ENCODE results near the gene GAB1.

GAB1 gene

DNA sequence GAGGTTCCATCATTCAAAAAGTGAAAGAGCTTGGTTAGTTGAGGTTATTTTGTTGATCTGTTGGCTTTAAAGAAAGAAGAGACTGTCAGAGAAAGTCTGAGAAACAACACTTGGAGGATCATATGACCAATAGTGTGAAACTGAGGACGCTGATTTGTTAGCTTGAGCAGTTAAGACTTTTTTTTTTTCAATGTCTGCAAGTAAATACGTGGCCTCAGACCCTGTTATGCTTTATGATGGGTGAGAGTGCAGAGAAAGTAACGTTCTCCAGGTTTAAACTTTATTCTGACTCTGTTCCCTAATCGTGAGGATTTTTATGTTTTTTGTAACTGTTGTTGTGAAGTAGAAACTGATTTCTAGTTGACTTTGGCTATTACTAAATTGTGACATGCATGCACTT, 45.9 kb downstream of the GAB1 start:
- no peak overlapping the region for H2BK12ac ChIP-seq (ENCODE audit: low read length)
- H2BK120ac ChIP-seq (ENCODE audit: insufficient read depth, low read length, poor library complexity), result no peak overlapping the region
- peaks cover 8% of the 10 kb centered on the region for H3K79me2 ChIP-seq (ENCODE audit: control insufficient read depth, insufficient read depth, low read length, poor library complexity)
- H3K4me3 ChIP-seq (ENCODE audit: low read depth, low read length), result no peak overlapping the region
- no peak overlapping the region for H4K12ac ChIP-seq (ENCODE audit: low read depth, low read length)
- no CpG with 5 or more reads among the region's 4 CpGs for WGBS (ENCODE audit: extremely low coverage, insufficient coverage, insufficient read length)
- no peak overlapping the region for H3K18ac ChIP-seq (ENCODE audit: low read length)
- H3K79me1 ChIP-seq (ENCODE audit: low read length), result peaks cover 5% of the 10 kb centered on the region
- no peak overlapping the region for H3K23ac ChIP-seq (ENCODE audit: low read length)
- no peak overlapping the region for H3K4me2 ChIP-seq (ENCODE audit: low read length)
- no peak overlapping the region for H3K9ac ChIP-seq (ENCODE audit: low read length)
- no peak overlapping the region for H3K14ac ChIP-seq (ENCODE audit: low read length)
- peaks cover 14% of the 10 kb centered on the region in 2 experiments for H3K4me1 ChIP-seq (ENCODE audit: control insufficient read depth in 1 of 2, insufficient read depth in 2 of 2, low read length in 2 of 2)
- H3K27me3 ChIP-seq (ENCODE audit: insufficient read depth, low read length), result no peaks in the 10 kb centered on the region
- no peaks in the 10 kb centered on the region for H3K9me3 ChIP-seq (ENCODE audit: insufficient read depth, low read depth, low read length)
- H3K27ac ChIP-seq (ENCODE audit: low read depth, low read length), result no peak overlapping the region
- H2AFZ ChIP-seq (ENCODE audit: insufficient read depth, low read length, poor library complexity), result no peak overlapping the region
- H3K36me3 ChIP-seq (ENCODE audit: control insufficient read depth in 1 of 2, insufficient read depth in 2 of 2, low read length in 2 of 2), result no peaks in the 10 kb centered on the region
- H4K8ac ChIP-seq (ENCODE audit: low read depth, low read length), result no peak overlapping the region
- DNase-seq, result no peak
- H2BK5ac ChIP-seq (ENCODE audit: low read depth, low read length, poor library complexity), result no peak overlapping the region
- H2AK5ac ChIP-seq (ENCODE audit: low read length), result no peak overlapping the region
- no peak overlapping the region for H3K4ac ChIP-seq (ENCODE audit: low read depth, low read length)
- no peak overlapping the region for H4K91ac ChIP-seq (ENCODE audit: low read depth, low read length)

DNA sequence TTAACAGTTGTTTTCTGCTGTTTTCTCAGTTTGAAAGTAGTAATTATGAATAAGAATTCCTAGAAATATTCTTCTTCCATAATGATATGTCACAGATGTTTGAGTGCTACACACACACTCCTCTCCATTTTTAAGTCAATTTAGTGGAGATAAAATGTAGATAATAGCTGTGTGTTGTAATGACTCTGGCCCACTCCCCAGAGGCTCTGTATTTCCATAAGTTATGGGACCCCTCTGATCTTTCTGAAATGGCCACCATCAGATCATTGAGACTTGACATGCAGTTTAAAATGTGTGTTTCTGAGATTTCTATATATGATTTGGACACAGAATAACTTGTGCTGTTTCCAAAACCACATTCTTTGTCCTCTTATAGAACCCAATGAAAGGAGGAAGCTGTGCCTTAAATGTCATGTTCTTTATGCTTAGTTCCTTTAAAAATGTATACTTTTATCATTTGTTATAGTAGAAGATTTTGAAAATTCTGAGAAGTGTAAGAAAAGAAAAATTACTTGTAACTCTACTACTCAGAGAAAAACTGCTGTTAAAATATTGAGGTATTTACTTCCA, 46.4 kb downstream of the GAB1 start:
- no peak overlapping the region for H4K12ac ChIP-seq (ENCODE audit: low read depth, low read length)
- no peak overlapping the region for H3K4ac ChIP-seq (ENCODE audit: low read depth, low read length)
- H4K8ac ChIP-seq (ENCODE audit: low read depth, low read length), result no peak overlapping the region
- no peaks in the 10 kb centered on the region for H3K9me3 ChIP-seq (ENCODE audit: insufficient read depth, low read depth, low read length)
- no peak overlapping the region for H2BK12ac ChIP-seq (ENCODE audit: low read length)
- peaks cover 8% of the 10 kb centered on the region for H3K79me2 ChIP-seq (ENCODE audit: control insufficient read depth, insufficient read depth, low read length, poor library complexity)
- no peak overlapping the region for H2BK5ac ChIP-seq (ENCODE audit: low read depth, low read length, poor library complexity)
- H3K27me3 ChIP-seq (ENCODE audit: insufficient read depth, low read length), result no peaks in the 10 kb centered on the region
- H3K23ac ChIP-seq (ENCODE audit: low read length), result no peak overlapping the region
- no peak overlapping the region for H3K14ac ChIP-seq (ENCODE audit: low read length)
- H3K4me1 ChIP-seq (ENCODE audit: control insufficient read depth in 1 of 2, insufficient read depth in 2 of 2, low read length in 2 of 2), result peaks cover 14 to 15% of the 10 kb centered on the region in 2 experiments
- H2BK120ac ChIP-seq (ENCODE audit: insufficient read depth, low read length, poor library complexity), result no peak overlapping the region
- DNase-seq, result no peak
- H2AFZ ChIP-seq (ENCODE audit: insufficient read depth, low read length, poor library complexity), result no peak overlapping the region
- no peak overlapping the region for H3K18ac ChIP-seq (ENCODE audit: low read length)
- no peak overlapping the region for H4K91ac ChIP-seq (ENCODE audit: low read depth, low read length)
- no peak overlapping the region for H3K4me3 ChIP-seq (ENCODE audit: low read depth, low read length)
- no peaks in the 10 kb centered on the region for H3K36me3 ChIP-seq (ENCODE audit: control insufficient read depth in 1 of 2, insufficient read depth in 2 of 2, low read length in 2 of 2)
- peaks cover 5% of the 10 kb centered on the region for H3K79me1 ChIP-seq (ENCODE audit: low read length)
- no peak overlapping the region for H3K27ac ChIP-seq (ENCODE audit: low read depth, low read length)
- H3K4me2 ChIP-seq (ENCODE audit: low read length), result no peak overlapping the region
- no peak overlapping the region for H3K9ac ChIP-seq (ENCODE audit: low read length)
- H2AK5ac ChIP-seq (ENCODE audit: low read length), result no peak overlapping the region

GRCh38 chr4:143384381-143384994, 47.8 kb downstream of the GAB1 start:
- Histone ChIP-seq H3K9me3 (ENCODE audit: insufficient read depth, low read depth, low read length) (no peaks in the 10 kb centered on the region), H2BK5ac (ENCODE audit: low read depth, low read length, poor library complexity) (no peak overlapping the region), H3K4me1 (ENCODE audit: control insufficient read depth in 1 of 2, insufficient read depth in 2 of 2, low read length in 2 of 2) (peaks cover 10 to 12% of the 10 kb centered on the region in 2 experiments), H3K27me3 (ENCODE audit: insufficient read depth, low read length) (no peaks in the 10 kb centered on the region), H4K91ac (ENCODE audit: low read depth, low read length) (no peak overlapping the region), H3K14ac (ENCODE audit: low read length) (no peak overlapping the region), H3K4me2 (ENCODE audit: low read length) (no peak overlapping the region), H3K9ac (ENCODE audit: low read length) (no peak overlapping the region), H3K23ac (ENCODE audit: low read length) (no peak overlapping the region), H3K4me3 (ENCODE audit: low read depth, low read length) (no peak overlapping the region), H4K12ac (ENCODE audit: low read depth, low read length) (no peak overlapping the region), H4K8ac (ENCODE audit: low read depth, low read length) (no peak overlapping the region), H3K18ac (ENCODE audit: low read length) (peak overlapping the region; percentile 54), H2AK5ac (ENCODE audit: low read length) (no peak overlapping the region), H2BK120ac (ENCODE audit: insufficient read depth, low read length, poor library complexity) (no peak overlapping the region), H2AFZ (ENCODE audit: insufficient read depth, low read length, poor library complexity) (peak overlapping the region; percentile 35), H3K4ac (ENCODE audit: low read depth, low read length) (peak overlapping the region; percentile 43), H3K79me2 (ENCODE audit: control insufficient read depth, insufficient read depth, low read length, poor library complexity) (peaks cover 7% of the 10 kb centered on the region), H3K27ac (ENCODE audit: low read depth, low read length) (no peak overlapping the region), H3K79me1 (ENCODE audit: low read length) (peaks cover 5% of the 10 kb centered on the region), H3K36me3 (ENCODE audit: control insufficient read depth in 1 of 2, insufficient read depth in 2 of 2, low read length in 2 of 2) (no peaks in the 10 kb centered on the region), H2BK12ac (ENCODE audit: low read length) (no peak overlapping the region)
- WGBS (ENCODE audit: extremely low coverage, insufficient coverage, insufficient read length), result no CpG with 5 or more reads among the region's 4 CpGs
- no peak for DNase-seq

GRCh38 chr4:143386812-143387211, 50.1 kb downstream of the GAB1 start:
- peak in 1 of 2 donors; percentile 67 for DNase-seq
- H3K27ac ChIP-seq (ENCODE audit: low read depth, low read length), result no peak overlapping the region
- no CpG with 5 or more reads among the region's 1 CpG for WGBS (ENCODE audit: extremely low coverage, insufficient coverage, insufficient read length)
- H3K23ac ChIP-seq (ENCODE audit: low read length), result no peak overlapping the region
- no peak overlapping the region for H3K4me2 ChIP-seq (ENCODE audit: low read length)
- H3K4me1 ChIP-seq (ENCODE audit: control insufficient read depth in 1 of 2, insufficient read depth in 2 of 2, low read length in 2 of 2), result peaks cover 4 to 6% of the 10 kb centered on the region in 2 experiments
- no peak overlapping the region for H2AFZ ChIP-seq (ENCODE audit: insufficient read depth, low read length, poor library complexity)
- H3K79me2 ChIP-seq (ENCODE audit: control insufficient read depth, insufficient read depth, low read length, poor library complexity), result peaks cover 3% of the 10 kb centered on the region
- no peaks in the 10 kb centered on the region for H3K36me3 ChIP-seq (ENCODE audit: control insufficient read depth in 1 of 2, insufficient read depth in 2 of 2, low read length in 2 of 2)
- H3K4ac ChIP-seq (ENCODE audit: low read depth, low read length), result no peak overlapping the region
- H4K8ac ChIP-seq (ENCODE audit: low read depth, low read length), result no peak overlapping the region
- peaks cover 3% of the 10 kb centered on the region for H3K79me1 ChIP-seq (ENCODE audit: low read length)
- no peak overlapping the region for H2BK120ac ChIP-seq (ENCODE audit: insufficient read depth, low read length, poor library complexity)
- no peak overlapping the region for H2BK5ac ChIP-seq (ENCODE audit: low read depth, low read length, poor library complexity)
- H3K18ac ChIP-seq (ENCODE audit: low read length), result no peak overlapping the region
- no peak overlapping the region for H3K4me3 ChIP-seq (ENCODE audit: low read depth, low read length)
- H3K9ac ChIP-seq (ENCODE audit: low read length), result no peak overlapping the region
- no peak overlapping the region for H2BK12ac ChIP-seq (ENCODE audit: low read length)
- no peaks in the 10 kb centered on the region for H3K9me3 ChIP-seq (ENCODE audit: insufficient read depth, low read depth, low read length)
- no peak overlapping the region for H4K12ac ChIP-seq (ENCODE audit: low read depth, low read length)
- no peak overlapping the region for H3K14ac ChIP-seq (ENCODE audit: low read length)
- no peak overlapping the region for H4K91ac ChIP-seq (ENCODE audit: low read depth, low read length)
- H3K27me3 ChIP-seq (ENCODE audit: insufficient read depth, low read length), result no peaks in the 10 kb centered on the region
- H2AK5ac ChIP-seq (ENCODE audit: low read length), result no peak overlapping the region
